Endothelial cell (in vitro differentiated cells): ENCODE data around the gene GALP. TPM values are rescaled to one million over a fixed set of nuclear protein-coding genes. Genes with fewer than 3 reads are reported as not detected.
A peak's percentile ranks its signal among the peaks of the same experiment; 100 is the strongest.

Experiments used
- DNase-seq: peaks from one replicate; pipeline ENCODE4 v3.0.0; 2021; ENCODE audit warnings: low spot score
- H3K27ac Mint-ChIP-seq: one replicate; pipeline ENCODE4 v1.8.0; 2021; ENCODE audit warnings: mixed read lengths, inconsistent platforms; ENCODE audit not compliant: unreplicated experiment
- H3K27me3 Mint-ChIP-seq: one replicate; pipeline ENCODE4 v1.8.0; 2021; ENCODE audit warnings: mild to moderate bottlenecking, moderate library complexity, mixed read lengths, inconsistent platforms; ENCODE audit not compliant: unreplicated experiment
- H3K36me3 Mint-ChIP-seq: one replicate; pipeline ENCODE4 v1.8.0; 2021; ENCODE audit warnings: mild to moderate bottlenecking, low read depth, mixed read lengths, inconsistent platforms; ENCODE audit not compliant: unreplicated experiment
- H3K4me1 Mint-ChIP-seq: one replicate; pipeline ENCODE4 v1.8.0; 2021; ENCODE audit warnings: mild to moderate bottlenecking, mixed read lengths, inconsistent platforms; ENCODE audit not compliant: unreplicated experiment
- H3K4me3 Mint-ChIP-seq: one replicate; pipeline ENCODE4 v1.8.0; 2021; ENCODE audit warnings: mild to moderate bottlenecking, mixed read lengths, inconsistent platforms; ENCODE audit not compliant: unreplicated experiment
- H3K9me3 Mint-ChIP-seq: one replicate; pipeline ENCODE4 v1.8.0; 2021; ENCODE audit warnings: mixed read lengths, inconsistent platforms; ENCODE audit not compliant: unreplicated experiment
- total RNA-seq: library from RNA; stranded (reverse); fragmentation: NEBNext Ultra II Directional; extraction: Animal tissue kit (Norgen Biotek cat#: 25700); gene quantifications from one replicate; pipeline ENCODE4 v1.2.1, GENCODE V29; 2021; ENCODE audit not compliant: unreplicated experiment
- TF ChIP-seq, protein P1 (sequence below): fragments of 200-600 bp; sonication (generic); IDR thresholded peaks from one replicate; pipeline ENCODE4 v1.5.0; 2021; ENCODE audit warnings: antibody characterized with exemption; ENCODE audit not compliant: unreplicated experiment

GALP gene
- total RNA-seq, 1 donor from 2014 or later, result not detected

DNA sequence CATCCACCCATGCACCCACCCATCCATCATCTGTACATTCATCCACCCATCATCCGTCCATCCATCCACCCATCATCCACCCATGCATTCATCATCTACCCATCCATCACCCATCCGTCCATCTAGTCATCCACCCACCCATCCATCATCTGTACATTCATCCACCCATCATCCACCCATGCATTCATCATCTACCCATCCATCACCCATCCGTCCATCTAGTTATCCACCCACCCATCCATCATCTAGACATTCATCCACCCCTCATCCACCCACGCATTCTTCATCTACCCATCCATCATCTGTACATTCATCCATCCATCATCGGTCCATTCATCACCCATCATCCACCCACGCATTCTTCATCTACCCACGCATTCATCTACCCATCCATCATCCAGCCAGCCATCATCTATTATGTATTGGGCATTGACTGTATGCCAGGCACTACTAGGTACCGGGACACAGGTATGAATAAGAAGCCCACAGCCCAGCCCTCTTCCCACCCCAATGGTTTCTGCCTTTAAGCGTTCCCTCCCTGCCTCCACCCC, 16.7 kb upstream of the GALP start:
- H3K4me3 Mint-ChIP-seq, result peak overlapping the region; percentile 75
- H3K4me1 Mint-ChIP-seq, result peaks cover 6% of the 10 kb centered on the region
- H3K27me3 Mint-ChIP-seq, result peaks cover 8% of the 10 kb centered on the region
- DNase-seq, result no peak
- TF ChIP-seq, protein P1, sequence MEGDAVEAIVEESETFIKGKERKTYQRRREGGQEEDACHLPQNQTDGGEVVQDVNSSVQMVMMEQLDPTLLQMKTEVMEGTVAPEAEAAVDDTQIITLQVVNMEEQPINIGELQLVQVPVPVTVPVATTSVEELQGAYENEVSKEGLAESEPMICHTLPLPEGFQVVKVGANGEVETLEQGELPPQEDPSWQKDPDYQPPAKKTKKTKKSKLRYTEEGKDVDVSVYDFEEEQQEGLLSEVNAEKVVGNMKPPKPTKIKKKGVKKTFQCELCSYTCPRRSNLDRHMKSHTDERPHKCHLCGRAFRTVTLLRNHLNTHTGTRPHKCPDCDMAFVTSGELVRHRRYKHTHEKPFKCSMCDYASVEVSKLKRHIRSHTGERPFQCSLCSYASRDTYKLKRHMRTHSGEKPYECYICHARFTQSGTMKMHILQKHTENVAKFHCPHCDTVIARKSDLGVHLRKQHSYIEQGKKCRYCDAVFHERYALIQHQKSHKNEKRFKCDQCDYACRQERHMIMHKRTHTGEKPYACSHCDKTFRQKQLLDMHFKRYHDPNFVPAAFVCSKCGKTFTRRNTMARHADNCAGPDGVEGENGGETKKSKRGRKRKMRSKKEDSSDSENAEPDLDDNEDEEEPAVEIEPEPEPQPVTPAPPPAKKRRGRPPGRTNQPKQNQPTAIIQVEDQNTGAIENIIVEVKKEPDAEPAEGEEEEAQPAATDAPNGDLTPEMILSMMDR, result no peak
- H3K27ac Mint-ChIP-seq, result peak overlapping the region; percentile 67
- no peaks in the 10 kb centered on the region for H3K9me3 Mint-ChIP-seq
- H3K36me3 Mint-ChIP-seq, result peaks cover 13% of the 10 kb centered on the region

DNA sequence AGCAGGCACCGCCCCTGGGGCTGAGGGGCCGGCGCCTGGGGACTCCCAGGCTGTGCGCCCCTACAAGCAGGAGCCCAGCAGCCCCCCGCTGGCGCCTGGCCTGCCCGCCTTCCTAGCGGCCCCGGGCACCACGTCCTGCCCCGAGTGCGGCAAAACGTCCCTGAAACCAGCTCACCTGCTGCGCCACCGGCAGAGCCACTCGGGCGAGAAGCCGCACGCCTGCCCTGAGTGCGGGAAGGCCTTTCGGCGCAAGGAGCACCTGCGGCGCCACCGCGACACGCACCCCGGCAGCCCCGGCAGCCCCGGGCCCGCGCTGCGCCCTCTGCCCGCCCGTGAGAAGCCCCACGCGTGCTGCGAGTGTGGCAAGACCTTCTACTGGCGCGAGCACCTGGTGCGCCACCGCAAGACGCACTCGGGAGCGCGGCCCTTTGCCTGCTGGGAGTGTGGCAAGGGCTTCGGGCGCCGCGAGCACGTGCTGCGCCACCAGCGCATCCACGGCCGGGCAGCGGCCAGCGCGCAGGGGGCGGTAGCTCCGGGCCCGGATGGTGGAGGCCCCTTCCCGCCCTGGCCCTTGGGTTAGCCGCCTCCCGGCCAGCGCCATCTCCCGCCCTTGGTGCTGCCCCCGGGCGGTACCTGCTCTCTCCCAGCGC, 16.1 kb upstream of the GALP start:
- H3K36me3 Mint-ChIP-seq, result peaks cover 13% of the 10 kb centered on the region
- H3K9me3 Mint-ChIP-seq, result no peaks in the 10 kb centered on the region
- DNase-seq, result no peak
- TF ChIP-seq, protein P1, result no peak
- H3K4me1 Mint-ChIP-seq, result peaks cover 5% of the 10 kb centered on the region
- H3K4me3 Mint-ChIP-seq, result no peak overlapping the region
- peaks cover 8% of the 10 kb centered on the region for H3K27me3 Mint-ChIP-seq
- no peak overlapping the region for H3K27ac Mint-ChIP-seq

- Mint-ChIP-seq H3K4me3 (no peak overlapping the region), H3K9me3 (no peaks in the 10 kb centered on the region), H3K27me3 (peaks cover 8% of the 10 kb centered on the region), H3K4me1 (no peaks in the 10 kb centered on the region), H3K27ac (no peak overlapping the region), H3K36me3 (peaks cover 8% of the 10 kb centered on the region)
- no peak for DNase-seq
- TF ChIP-seq, protein P1, result no peak
These were observed 14.3 kb upstream of the GALP start for GRCh38 chr19:56161534-56161933.

GRCh38 chr19:56162258-56162657, 13.6 kb upstream of the GALP start:
- TF ChIP-seq, protein P1, result no peak
- no peaks in the 10 kb centered on the region for H3K9me3 Mint-ChIP-seq
- DNase-seq, result no peak
- peaks cover 8% of the 10 kb centered on the region for H3K27me3 Mint-ChIP-seq
- no peak overlapping the region for H3K27ac Mint-ChIP-seq
- no peaks in the 10 kb centered on the region for H3K4me1 Mint-ChIP-seq
- H3K36me3 Mint-ChIP-seq, result peaks cover 8% of the 10 kb centered on the region
- peak overlapping the region; percentile 31 for H3K4me3 Mint-ChIP-seq

GRCh38 chr19:56163097-56163496, 12.7 kb upstream of the GALP start:
- no peak for DNase-seq
- Mint-ChIP-seq H3K36me3 (peaks cover 8% of the 10 kb centered on the region), H3K9me3 (no peaks in the 10 kb centered on the region), H3K27me3 (peaks cover 8% of the 10 kb centered on the region), H3K4me1 (no peaks in the 10 kb centered on the region), H3K27ac (no peak overlapping the region), H3K4me3 (no peak overlapping the region)
- TF ChIP-seq, protein P1, result no peak
